ENCODE results near the gene TRIO.

- TF ChIP-seq, protein P1, sequence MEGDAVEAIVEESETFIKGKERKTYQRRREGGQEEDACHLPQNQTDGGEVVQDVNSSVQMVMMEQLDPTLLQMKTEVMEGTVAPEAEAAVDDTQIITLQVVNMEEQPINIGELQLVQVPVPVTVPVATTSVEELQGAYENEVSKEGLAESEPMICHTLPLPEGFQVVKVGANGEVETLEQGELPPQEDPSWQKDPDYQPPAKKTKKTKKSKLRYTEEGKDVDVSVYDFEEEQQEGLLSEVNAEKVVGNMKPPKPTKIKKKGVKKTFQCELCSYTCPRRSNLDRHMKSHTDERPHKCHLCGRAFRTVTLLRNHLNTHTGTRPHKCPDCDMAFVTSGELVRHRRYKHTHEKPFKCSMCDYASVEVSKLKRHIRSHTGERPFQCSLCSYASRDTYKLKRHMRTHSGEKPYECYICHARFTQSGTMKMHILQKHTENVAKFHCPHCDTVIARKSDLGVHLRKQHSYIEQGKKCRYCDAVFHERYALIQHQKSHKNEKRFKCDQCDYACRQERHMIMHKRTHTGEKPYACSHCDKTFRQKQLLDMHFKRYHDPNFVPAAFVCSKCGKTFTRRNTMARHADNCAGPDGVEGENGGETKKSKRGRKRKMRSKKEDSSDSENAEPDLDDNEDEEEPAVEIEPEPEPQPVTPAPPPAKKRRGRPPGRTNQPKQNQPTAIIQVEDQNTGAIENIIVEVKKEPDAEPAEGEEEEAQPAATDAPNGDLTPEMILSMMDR (IDR thresholded peaks at IDR 0.05) = no peak
- TF ChIP-seq POLR2A (IDR thresholded peaks at IDR 0.05) = no peak
Observed at GRCh38 chr5:14405706-14406553, 262.8 kb downstream of the TRIO start.
